ACHN (cell line): Measurements from ENCODE around the gene DCAF12.
"Not testable (repeated sequence)": the region's sequence is repeated elsewhere in the genome, so short reads cannot be mapped to it uniquely, and the experiment has no call there.

Experiments
- DNase-seq: peaks from one replicate; pipeline ENCODE4 v3.0.0-alpha.2; 2015
- in situ Hi-C: cut with HindIII; loops from 2 replicates; pipeline ENCODE4 v1.10.0; 2017; ENCODE audit warnings: low sequenced_read_pairs, low pct_ligation_motif_present, low pct_unique_long_range_greater_than_20kb

The DCAF12 gene

GRCh38 chr9:34126207-34127034 is at the start of gene DCAF12:
Gene DCAF12, minus strand, starts transcription at chr9:34126698. Its CDS starts 267 bp downstream, at chr9:34126431.
- in situ Hi-C loops, result no loop called here

GRCh38 chr9:34176089-34176488 is 49.6 kb upstream of the DCAF12 start:
- in situ Hi-C loops, result no loop called here
- DNase-seq, result no peak

More at GRCh38 chr9:34126207-34127034, at the start of gene DCAF12:
- DNase-seq, result peak; percentile 88

GRCh38 chr9:34171753-34172535 is 45.4 kb upstream of the DCAF12 start:
- DNase-seq, result no peak
- in situ Hi-C loops, result no loop called here

- in situ Hi-C loops, result no loop called here
- DNase-seq, result no peak
These were observed 43.9 kb upstream of the DCAF12 start for GRCh38 chr9:34170237-34170991.

- in situ Hi-C loops, result no loop called here
- DNase-seq, result no peak
These were observed 42.6 kb upstream of the DCAF12 start for GRCh38 chr9:34169125-34169524.

GRCh38 chr9:34163434-34163833 is 36.9 kb upstream of the DCAF12 start:
- no peak for DNase-seq
- in situ Hi-C loops, result no loop called here

GRCh38 chr9:34158362-34158869 is 31.9 kb upstream of the DCAF12 start:
- DNase-seq, result no peak
- in situ Hi-C loops, result no loop called here

- no peak for DNase-seq
- in situ Hi-C loops, result no loop called here
These were observed 31.4 kb upstream of the DCAF12 start for GRCh38 chr9:34157898-34158297.

GRCh38 chr9:34157318-34157717 is 30.8 kb upstream of the DCAF12 start:
- in situ Hi-C loops, result no loop called here
- no peak for DNase-seq

GRCh38 chr9:34154057-34154456 is 27.6 kb upstream of the DCAF12 start:
- no peak for DNase-seq
- in situ Hi-C loops, result no loop called here

- in situ Hi-C loops, result no loop called here
- DNase-seq, result no peak
These were observed 24.9 kb upstream of the DCAF12 start for GRCh38 chr9:34151398-34151797.

GRCh38 chr9:34145165-34145564 is 18.7 kb upstream of the DCAF12 start:
- peak; percentile 2 for DNase-seq
- in situ Hi-C loops, result no loop called here

- in situ Hi-C loops, result no loop called here
- no peak for DNase-seq
These were observed 16.6 kb upstream of the DCAF12 start for GRCh38 chr9:34143116-34143515.

- in situ Hi-C loops, result no loop called here
- DNase-seq, result no peak
These were observed 14.4 kb upstream of the DCAF12 start for GRCh38 chr9:34140853-34141252.

- peak; percentile 68 for DNase-seq
- in situ Hi-C loops, result no loop called here
These were observed 13.1 kb upstream of the DCAF12 start for GRCh38 chr9:34139477-34140146.

- in situ Hi-C loops, DNase-seq: not testable (repeated sequence)
These were observed 12.1 kb upstream of the DCAF12 start for GRCh38 chr9:34138644-34139043.

GRCh38 chr9:34134521-34134920 is 8.0 kb upstream of the DCAF12 start:
- no peak for DNase-seq
- in situ Hi-C loops, result no loop called here

- DNase-seq, result no peak
- in situ Hi-C loops, result no loop called here
These were observed 7.0 kb upstream of the DCAF12 start for GRCh38 chr9:34133436-34133949.
